ENCODE data around the gene DDX51. TPM values are rescaled to one million over a fixed set of nuclear protein-coding genes. Genes with fewer than 3 reads are reported as not detected.
A peak's percentile ranks its signal among the peaks of the same experiment; 100 is the strongest.

DDX51 gene
- polyA plus RNA-seq, 1 experiment = 8.2 TPM

GRCh38 chr12:132189378-132190011 lies 45.4 kb upstream of the DDX51 start:
- peaks cover 1% of the 10 kb centered on the region; the same call in 1 of the 2 replicates for H3K27me3 ChIP-seq (ENCODE audit: control insufficient read depth, insufficient read depth, low read length)
- CTCF ChIA-PET = no interaction called here
- POLR2A ChIA-PET = no interaction called here
- peak; percentile 33 for DNase-seq (ENCODE audit: low read depth)
- no peak for TF ChIP-seq CTCF (IDR thresholded peaks at IDR 0.05; ENCODE audit: insufficient read depth, low read depth, low read length)
- H3K4me3 ChIP-seq (ENCODE audit: low read depth, low read length) = peak overlapping the region; percentile 58
- no peaks in the 10 kb centered on the region for H3K36me3 ChIP-seq (ENCODE audit: control insufficient read depth, insufficient read depth, low read length)

GRCh38 chr12:132188916-132189325 lies 44.8 kb upstream of the DDX51 start:
- peaks cover 1% of the 10 kb centered on the region; the same call in 1 of the 2 replicates for H3K27me3 ChIP-seq (ENCODE audit: control insufficient read depth, insufficient read depth, low read length)
- ChIA-PET POLR2A (no interaction called here), CTCF (no interaction called here)
- H3K36me3 ChIP-seq (ENCODE audit: control insufficient read depth, insufficient read depth, low read length) = no peaks in the 10 kb centered on the region
- no peak for DNase-seq (ENCODE audit: low read depth)
- H3K4me3 ChIP-seq (ENCODE audit: low read depth, low read length) = peak overlapping the region; percentile 58
- TF ChIP-seq CTCF (IDR thresholded peaks at IDR 0.05; ENCODE audit: insufficient read depth, low read depth, low read length) = no peak

GRCh38 chr12:132188451-132188901 lies 44.4 kb upstream of the DDX51 start:
- H3K4me3 ChIP-seq (ENCODE audit: low read depth, low read length) = no peak overlapping the region
- H3K36me3 ChIP-seq (ENCODE audit: control insufficient read depth, insufficient read depth, low read length) = no peaks in the 10 kb centered on the region
- ChIA-PET CTCF (no interaction called here), POLR2A (no interaction called here)
- TF ChIP-seq CTCF (IDR thresholded peaks at IDR 0.05; ENCODE audit: insufficient read depth, low read depth, low read length) = no peak
- DNase-seq (ENCODE audit: low read depth) = no peak
- H3K27me3 ChIP-seq (ENCODE audit: control insufficient read depth, insufficient read depth, low read length) = peaks cover 1% of the 10 kb centered on the region; the same call in 1 of the 2 replicates

- Histone ChIP-seq H3K36me3 (ENCODE audit: control insufficient read depth, insufficient read depth, low read length) (no peaks in the 10 kb centered on the region), H3K4me3 (ENCODE audit: low read depth, low read length) (no peak overlapping the region), H3K27me3 (ENCODE audit: control insufficient read depth, insufficient read depth, low read length) (peaks cover 1% of the 10 kb centered on the region; the same call in 1 of the 2 replicates)
- ChIA-PET CTCF (no interaction called here), POLR2A (no interaction called here)
- no peak for DNase-seq (ENCODE audit: low read depth)
- TF ChIP-seq CTCF (IDR thresholded peaks at IDR 0.05; ENCODE audit: insufficient read depth, low read depth, low read length) = no peak
These were observed 43.7 kb upstream of the DDX51 start for GRCh38 chr12:132187646-132188450.

GRCh38 chr12:132186857-132187620 lies 42.9 kb upstream of the DDX51 start:
- Histone ChIP-seq H3K4me3 (ENCODE audit: low read depth, low read length) (no peak overlapping the region), H3K36me3 (ENCODE audit: control insufficient read depth, insufficient read depth, low read length) (no peaks in the 10 kb centered on the region), H3K27me3 (ENCODE audit: control insufficient read depth, insufficient read depth, low read length) (peaks cover 3% of the 10 kb centered on the region; the same call in 1 of the 2 replicates)
- POLR2A ChIA-PET = no interaction called here
- DNase-seq (ENCODE audit: low read depth) = no peak
- no peak for TF ChIP-seq CTCF (IDR thresholded peaks at IDR 0.05; ENCODE audit: insufficient read depth, low read depth, low read length)
- CTCF ChIA-PET = no interaction called here
